GM12801 (cell line): ENCODE measurements around the gene SMIM8.

ENCODE experiments used
- CTCF ChIP-seq: IDR thresholded peaks from one replicate; pipeline ENCODE4 v1.5.1; 2011; ENCODE audit warnings: control low read depth; ENCODE audit not compliant: insufficient read length; ENCODE audit errors: extremely low read depth

SMIM8 gene

DNA sequence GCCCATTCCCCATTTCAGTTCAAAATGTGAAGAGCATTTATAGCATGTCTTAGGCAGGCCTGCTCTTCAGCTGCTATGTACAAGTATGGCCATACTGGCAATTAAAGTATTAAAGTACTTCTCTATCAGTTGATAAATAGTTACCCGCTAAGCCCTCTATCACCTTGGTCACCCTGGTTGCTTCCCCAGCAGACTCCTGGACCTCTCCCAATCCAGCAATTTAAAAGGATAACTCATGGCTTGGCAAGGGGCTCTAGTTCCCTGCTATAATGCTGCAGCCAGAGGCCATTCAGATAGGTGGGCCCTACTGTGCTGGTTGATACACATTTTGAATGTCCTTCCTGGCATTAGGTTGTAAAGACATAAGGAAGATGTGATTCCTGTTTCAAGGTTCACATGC, 29.2 kb downstream of the SMIM8 start:
- no peak for TF ChIP-seq CTCF

DNA sequence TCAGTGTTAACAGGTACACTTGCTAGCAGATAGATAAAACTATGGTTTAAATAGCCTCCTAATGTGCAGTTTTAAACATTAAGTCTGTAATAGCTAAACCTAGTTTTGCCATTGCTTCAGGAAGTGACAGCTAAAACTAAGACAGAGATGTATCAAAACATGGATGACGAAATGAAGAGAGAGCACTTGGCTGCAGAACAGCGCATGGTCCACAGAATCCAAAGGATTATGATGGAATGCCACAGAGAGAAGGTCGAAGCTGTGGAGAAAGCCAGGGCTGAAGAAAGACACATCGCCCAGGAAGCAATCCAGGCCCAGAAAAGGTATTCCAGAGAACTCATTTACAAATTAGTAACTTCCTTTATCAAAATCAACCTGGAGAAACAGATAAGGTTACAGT, 33.8 kb downstream of the SMIM8 start:
- TF ChIP-seq CTCF = no peak

DNA sequence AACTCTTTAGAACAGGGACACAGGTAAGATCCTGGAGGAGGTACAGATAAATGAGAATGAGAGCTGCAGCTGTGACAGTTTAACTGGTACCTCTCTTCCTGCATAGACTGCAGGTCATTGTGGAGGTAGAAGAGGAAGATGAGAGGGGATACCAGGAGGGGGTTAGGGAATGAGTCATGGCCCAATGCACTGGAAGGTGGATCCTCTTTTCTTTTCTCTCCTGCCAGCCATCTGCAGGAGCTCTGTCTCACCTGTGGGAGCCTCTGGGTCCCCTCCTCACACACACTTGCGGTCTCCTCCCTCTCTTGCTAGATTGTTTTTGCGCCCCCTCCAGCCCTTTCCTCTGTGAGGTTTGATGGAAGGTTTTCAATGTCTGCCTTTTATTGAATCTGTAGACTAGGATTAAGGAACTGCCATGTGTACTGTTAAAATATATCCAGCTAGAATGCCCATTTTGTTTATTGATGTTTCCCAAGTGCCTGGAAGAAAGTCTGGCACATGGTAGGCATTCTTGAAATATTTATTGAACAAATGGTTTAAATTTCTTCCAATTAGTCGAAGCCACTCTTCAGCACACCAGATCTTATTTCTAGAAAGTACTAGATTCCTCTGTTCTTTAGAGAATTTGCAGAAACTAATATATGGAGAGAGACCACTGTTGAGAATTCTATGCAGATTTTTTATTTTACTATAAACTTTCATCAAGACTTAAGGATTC, 35.2 kb downstream of the SMIM8 start:
- TF ChIP-seq CTCF = no peak

- no peak for TF ChIP-seq CTCF
Measured at GRCh38 chr6:87364602-87365252, 42.3 kb downstream of the SMIM8 start.

DNA sequence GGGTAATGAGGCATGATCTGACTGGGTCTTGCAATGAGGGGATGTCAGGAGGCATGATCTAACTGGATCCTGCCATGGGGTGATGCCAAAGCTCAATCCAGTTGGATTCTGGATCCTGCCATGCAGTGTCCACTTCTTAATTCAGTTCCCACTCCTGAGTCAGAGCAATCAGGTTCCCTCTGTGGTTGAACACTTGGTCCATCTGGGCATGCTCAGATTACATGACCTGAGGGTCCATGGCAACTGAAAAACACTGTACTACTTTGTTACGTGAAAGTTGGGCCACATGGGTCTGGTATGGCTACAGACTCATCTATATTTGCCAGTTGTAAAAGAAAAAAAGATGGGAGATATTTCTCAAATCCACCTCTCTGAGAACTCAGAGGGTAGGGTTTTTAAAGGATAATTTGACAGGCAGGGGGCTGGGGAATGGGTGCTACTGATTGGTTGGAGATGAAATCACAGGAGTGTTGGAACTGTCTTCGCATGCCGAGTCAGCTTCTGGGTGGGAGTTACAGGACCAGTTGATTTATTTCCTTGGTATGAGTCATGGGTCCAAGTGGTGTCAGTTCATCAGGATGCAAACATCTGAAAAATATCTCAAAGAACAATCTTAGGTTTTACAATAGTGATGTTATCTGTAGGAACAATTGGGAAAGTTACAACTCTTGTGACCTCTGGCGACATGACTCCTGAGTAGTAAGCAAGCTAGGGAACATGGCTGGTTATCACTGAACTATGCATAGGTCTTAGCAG, 43.9 kb downstream of the SMIM8 start:
- no peak for TF ChIP-seq CTCF

- TF ChIP-seq CTCF = no peak
Measured at GRCh38 chr6:87366899-87367298, 44.5 kb downstream of the SMIM8 start.

DNA sequence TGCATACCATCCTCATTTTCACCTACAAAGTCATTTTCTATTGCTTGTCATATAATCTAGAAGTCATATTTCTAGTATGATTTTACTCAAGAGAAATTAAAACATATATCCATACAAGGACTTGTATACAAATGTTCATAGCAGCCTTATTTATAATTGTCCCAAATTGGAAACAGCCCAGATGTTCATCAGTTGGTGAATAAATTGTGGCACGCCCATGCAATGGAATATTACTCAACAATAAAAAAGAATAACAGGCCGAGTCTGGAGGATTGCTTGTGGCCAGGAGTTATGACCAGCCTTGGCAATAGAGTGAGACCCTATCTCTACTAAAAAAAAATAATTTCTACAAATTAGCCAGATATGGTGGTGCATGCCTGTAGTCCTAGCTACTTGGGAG, 51.0 kb downstream of the SMIM8 start:
- no peak for TF ChIP-seq CTCF
